Nasal cavity respiratory epithelium epithelial cell of viscerocranial mucosa (primary cell): ENCODE data around the gene CATSPERB. TPM values are rescaled to one million over a fixed set of nuclear protein-coding genes. Genes with fewer than 3 reads are reported as not detected.

Experiments
- total RNA-seq: library from RNA; depleted of rRNA; stranded (reverse); fragments of >200 nt; gene quantifications from 2 replicates; pipeline ENCODE4 v1.2.3, GENCODE V29; 2014

Gene CATSPERB, protein sequence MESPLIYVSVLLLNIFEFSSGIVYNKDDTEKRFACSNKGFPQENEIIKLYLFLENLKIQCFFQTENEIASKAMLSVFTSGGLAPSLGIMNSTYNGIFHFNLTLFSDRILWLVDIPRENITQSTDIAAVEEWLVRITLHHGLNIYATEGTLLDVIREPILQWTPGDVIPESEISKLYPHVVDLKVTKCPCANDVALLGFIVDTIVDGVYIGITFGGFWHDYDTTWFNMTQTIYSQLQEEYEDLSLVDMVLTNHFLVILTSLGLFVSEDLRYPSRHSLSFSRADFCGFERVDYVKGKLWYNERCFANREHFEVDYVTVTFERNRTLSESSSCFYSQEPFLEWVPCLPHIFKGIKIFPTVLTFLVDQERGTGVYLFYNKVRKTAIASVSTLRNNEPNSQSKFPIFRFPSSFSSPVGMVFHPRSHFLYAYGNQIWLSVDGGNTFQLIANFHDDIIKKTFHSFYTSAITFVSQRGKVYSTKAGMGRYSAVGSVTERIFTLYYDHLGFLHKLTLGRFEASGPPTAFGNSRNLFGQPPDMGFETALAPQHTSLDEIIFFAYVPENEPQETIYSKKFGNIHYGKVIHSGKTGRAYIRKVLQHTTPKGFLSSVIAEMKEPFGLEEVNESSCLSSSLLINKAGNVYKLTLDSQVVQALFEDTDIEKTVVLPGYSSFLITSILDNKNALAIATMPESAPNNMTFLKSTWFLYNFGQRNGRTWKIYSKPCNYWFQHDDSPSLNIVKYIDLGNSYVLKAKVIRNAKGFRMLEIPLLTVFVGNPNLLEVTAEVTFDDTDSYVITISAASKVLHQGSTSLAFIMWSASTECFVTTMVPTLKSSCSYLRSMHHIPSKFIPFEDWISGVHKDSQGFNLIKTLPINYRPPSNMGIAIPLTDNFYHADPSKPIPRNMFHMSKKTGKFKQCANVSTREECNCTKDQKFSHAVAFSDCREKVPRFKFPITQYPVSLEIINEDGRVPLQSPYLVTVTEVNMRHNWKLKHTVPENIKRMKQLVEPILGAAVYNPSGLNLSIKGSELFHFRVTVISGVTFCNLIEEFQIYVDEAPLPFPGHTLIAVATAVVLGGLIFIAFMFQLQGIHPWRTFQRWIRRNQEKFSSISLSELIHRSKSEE
- 1.4 and 1.8 TPM in 2 replicates for total RNA-seq

DNA sequence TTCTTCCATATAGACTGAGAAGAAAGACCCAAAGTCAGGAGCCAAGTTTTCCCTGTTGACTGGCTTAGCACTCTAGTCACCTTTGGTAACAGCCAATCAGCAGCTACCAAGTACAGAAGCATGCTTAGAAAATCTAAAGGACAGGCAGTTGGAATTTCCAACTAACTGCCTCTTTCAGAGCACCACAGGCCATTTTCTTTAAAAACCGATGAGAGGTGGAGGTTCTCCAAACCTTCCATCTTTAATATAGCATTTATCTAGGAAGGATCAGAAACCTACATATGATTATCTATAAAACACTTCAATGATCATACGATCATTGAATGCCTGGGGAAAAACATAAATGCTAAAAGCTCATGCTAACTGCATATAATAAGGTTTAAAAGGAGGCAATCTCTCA, at the start of gene CATSPERB:
Gene CATSPERB, minus strand, starts transcription at position 101 of the 400 bp plus-strand sequence. CDS start 2,607 bp downstream, outside the sequence.

Other genes starting within 250 kb of the CATSPERB start
- gene PPP4R3A, start 221.8 kb downstream of the CATSPERB start, total RNA-seq = 141 and 143 TPM in 2 replicates
- 43.4 and 45.8 TPM in 2 replicates for gene TC2N, start 135.4 kb upstream of the CATSPERB start, total RNA-seq
- gene FBLN5, start 215.6 kb upstream of the CATSPERB start, total RNA-seq = 0.28 and 0.34 TPM in 2 replicates